ENCODE measurements around the gene QRFP. TPM values are rescaled to one million over a fixed set of nuclear protein-coding genes. Genes with fewer than 3 reads are reported as not detected.

The QRFP gene
- total RNA-seq, 2 donors from 2014 or later, result not detected

GRCh38 chr9:130923611-130924447, 27.2 kb upstream of the QRFP start:
- Mint-ChIP-seq H3K27ac (no peak overlapping the region), H3K9me3 (no peaks in the 10 kb centered on the region), H3K36me3 (no peaks in the 10 kb centered on the region)
- no peak for ATAC-seq
- DNase-seq (ENCODE audit: low spot score in 2 of 2), result no peak

- Mint-ChIP-seq H3K9me3 (no peaks in the 10 kb centered on the region), H3K27ac (no peak overlapping the region), H3K36me3 (no peaks in the 10 kb centered on the region)
- ATAC-seq, result no peak
- no peak for DNase-seq (ENCODE audit: low spot score in 2 of 2)
Measured at GRCh38 chr9:130922893-130923610, 26.4 kb upstream of the QRFP start.

DNA sequence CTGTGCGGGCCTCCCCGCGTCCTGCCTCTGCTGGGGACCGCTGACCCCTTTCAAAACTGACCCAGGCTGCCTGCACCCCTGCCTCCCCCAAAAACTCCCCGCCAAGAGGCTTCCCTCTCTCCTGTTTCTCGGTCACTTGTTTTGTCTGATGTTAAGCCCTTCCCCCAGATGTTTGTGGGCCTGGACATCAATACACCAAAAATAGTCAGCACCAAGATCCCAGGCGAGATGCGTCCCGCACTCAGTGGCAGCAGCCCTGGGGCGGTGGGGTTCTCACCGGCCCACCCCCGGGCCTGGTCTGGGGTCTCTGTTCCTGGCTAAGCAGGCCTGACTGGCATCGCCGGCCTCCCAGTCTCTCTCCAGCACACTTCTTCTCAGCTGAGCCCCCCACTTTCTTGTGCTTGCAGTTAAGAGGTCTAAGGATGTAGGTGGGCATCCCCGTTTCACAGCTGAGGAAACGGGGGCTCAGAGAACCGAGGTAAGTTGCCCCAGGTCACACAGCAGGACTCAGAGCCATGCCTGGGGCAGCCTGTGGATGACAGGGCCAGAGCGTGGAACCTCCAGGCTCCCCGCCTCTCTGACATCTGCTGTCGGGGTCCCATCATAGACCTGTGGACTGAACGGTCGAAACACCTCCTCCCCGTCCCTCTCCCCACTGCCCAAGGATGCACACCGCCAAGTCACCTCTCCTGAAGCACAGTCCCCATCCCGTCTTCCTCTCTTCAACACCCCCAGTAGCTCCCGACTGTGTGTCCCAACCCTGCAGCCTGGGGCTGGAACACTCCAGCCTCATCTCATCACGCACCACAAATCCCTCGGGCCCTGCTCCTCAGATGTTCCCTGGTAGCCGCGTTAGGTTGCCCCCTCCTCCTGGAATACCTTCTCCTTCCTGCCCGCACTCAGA, 25.6 kb upstream of the QRFP start:
- Mint-ChIP-seq H3K9me3 (no peaks in the 10 kb centered on the region), H3K27ac (no peak overlapping the region), H3K36me3 (no peaks in the 10 kb centered on the region)
- ATAC-seq (no peak), DNase-seq (ENCODE audit: low spot score in 2 of 2) (no peak)

GRCh38 chr9:130921300-130921988, 24.8 kb upstream of the QRFP start:
- ATAC-seq (no peak), DNase-seq (ENCODE audit: low spot score in 2 of 2) (no peak)
- H3K27ac Mint-ChIP-seq, result no peak overlapping the region

DNA sequence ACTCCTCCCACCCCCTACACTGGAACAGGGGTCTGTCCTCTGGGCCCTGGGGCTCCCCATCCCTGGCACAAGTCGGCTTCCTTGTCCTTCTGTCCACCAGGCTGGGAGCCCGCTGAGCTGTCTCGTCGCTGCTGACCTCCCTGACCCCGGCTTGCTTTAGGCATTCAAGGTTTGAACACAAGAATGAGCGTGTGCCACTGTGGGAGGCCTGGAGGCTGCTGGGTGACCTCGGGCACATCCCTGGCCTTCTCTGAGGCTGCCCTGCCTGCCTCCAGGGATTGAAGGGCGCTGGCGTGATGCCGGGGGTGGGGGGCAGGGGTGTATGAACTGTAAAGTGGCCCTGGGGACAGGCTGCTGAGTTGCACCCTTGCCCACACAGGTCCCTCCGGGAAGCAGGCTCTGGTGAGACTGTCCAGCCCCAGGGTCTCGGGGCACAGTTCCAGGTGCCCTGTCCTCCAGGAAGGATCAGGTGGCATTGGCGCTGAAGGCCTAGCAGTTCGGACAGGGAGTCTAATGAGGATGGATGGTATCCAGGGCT, 24.2 kb upstream of the QRFP start:
- Mint-ChIP-seq H3K36me3 (no peaks in the 10 kb centered on the region), H3K27ac (no peak overlapping the region)

More at GRCh38 chr9:130921300-130921988, 24.8 kb upstream of the QRFP start:
- Mint-ChIP-seq H3K9me3 (no peaks in the 10 kb centered on the region), H3K36me3 (no peaks in the 10 kb centered on the region)

GRCh38 chr9:130920233-130920632, 23.6 kb upstream of the QRFP start:
- Mint-ChIP-seq H3K27ac (no peak overlapping the region), H3K9me3 (no peaks in the 10 kb centered on the region), H3K36me3 (no peaks in the 10 kb centered on the region)
- DNase-seq (ENCODE audit: low spot score in 2 of 2) (no peak), ATAC-seq (no peak)

More for the DNA sequence above, 24.2 kb upstream of the QRFP start:
- no peaks in the 10 kb centered on the region for H3K9me3 Mint-ChIP-seq
- ATAC-seq (no peak), DNase-seq (ENCODE audit: low spot score in 2 of 2) (no peak)

- DNase-seq (ENCODE audit: low spot score in 2 of 2) (no peak), ATAC-seq (no peak)
- Mint-ChIP-seq H3K9me3 (no peaks in the 10 kb centered on the region), H3K36me3 (no peaks in the 10 kb centered on the region), H3K27ac (no peak overlapping the region)
Measured at GRCh38 chr9:130919559-130920145, 23.0 kb upstream of the QRFP start.

DNA sequence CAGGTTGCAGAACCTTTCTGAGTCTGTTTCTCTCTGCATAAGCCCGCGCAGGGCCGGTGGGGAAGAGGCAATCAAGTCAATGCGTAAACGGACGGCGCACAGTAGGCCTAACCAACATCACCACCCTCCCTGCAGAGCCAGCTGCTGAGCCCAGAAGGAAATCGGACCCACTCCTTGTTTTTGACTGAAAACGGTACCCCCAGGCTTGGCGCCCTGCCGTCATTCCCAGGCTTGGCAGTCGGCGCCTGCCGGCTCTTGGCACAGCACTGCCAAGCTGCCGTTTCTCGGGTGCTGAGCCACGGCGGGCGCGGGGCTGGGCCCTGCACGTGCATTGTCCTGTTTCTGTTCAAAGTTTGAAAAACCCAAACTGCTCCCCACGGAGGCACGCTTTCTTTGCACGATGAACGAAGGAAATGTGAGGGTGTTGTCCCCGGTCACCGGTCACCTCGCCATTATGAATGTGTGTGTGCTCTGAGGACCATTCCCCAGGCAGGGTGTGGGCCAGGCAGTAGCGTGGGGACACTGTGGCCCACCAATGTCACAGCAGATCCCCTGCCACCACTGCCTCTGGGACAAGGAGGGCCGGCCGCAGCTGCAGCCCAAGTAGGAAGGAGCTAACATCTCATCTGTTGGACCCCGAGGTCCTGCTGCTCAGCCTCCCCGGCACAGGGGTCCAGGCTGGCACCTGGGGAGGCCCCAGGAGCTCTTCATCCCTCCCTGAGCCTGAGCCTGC, 22.4 kb upstream of the QRFP start:
- H3K36me3 Mint-ChIP-seq, result no peaks in the 10 kb centered on the region
- no peak for ATAC-seq
- no peaks in the 10 kb centered on the region for H3K9me3 Mint-ChIP-seq
- DNase-seq (ENCODE audit: low spot score in 2 of 2), result no peak
- no peak overlapping the region for H3K27ac Mint-ChIP-seq

DNA sequence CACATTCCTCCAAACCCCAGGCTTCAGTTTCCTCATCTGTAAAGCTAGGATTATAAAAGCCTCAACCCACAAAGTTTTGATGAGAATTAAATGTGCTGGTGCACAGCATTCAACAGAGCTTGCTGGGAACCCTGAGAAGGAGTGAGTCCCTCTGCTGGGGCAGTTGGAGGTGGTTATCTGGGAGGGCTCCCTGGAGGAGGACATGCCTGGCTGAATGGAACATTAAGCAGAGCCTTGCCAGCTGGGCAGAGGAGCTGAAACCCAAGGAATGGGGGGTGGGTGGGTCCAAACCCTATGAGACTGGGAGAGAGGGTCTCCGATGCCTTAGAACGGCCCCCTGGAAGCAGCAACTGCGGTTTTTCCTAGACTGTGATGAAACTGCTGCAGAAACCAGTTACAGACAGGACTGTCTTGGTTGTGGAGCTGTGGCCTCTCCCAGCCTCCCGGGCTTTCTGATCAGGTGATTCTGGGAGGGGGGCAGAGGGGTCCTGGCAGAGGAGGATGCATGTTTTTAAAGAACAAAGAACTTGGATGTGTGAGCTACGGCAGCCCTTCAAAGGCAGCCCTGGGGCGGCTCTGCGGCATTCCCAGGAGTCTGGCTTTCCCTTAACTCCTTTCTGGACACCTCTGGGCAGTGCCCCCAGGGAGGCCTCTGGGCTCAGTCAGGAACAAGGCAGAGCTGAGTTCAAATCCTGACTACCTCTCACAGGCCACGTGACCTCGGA, 21.7 kb upstream of the QRFP start:
- Mint-ChIP-seq H3K36me3 (no peaks in the 10 kb centered on the region), H3K27ac (no peak overlapping the region), H3K9me3 (no peaks in the 10 kb centered on the region)
- ATAC-seq (no peak), DNase-seq (ENCODE audit: low spot score in 2 of 2) (no peak)

DNA sequence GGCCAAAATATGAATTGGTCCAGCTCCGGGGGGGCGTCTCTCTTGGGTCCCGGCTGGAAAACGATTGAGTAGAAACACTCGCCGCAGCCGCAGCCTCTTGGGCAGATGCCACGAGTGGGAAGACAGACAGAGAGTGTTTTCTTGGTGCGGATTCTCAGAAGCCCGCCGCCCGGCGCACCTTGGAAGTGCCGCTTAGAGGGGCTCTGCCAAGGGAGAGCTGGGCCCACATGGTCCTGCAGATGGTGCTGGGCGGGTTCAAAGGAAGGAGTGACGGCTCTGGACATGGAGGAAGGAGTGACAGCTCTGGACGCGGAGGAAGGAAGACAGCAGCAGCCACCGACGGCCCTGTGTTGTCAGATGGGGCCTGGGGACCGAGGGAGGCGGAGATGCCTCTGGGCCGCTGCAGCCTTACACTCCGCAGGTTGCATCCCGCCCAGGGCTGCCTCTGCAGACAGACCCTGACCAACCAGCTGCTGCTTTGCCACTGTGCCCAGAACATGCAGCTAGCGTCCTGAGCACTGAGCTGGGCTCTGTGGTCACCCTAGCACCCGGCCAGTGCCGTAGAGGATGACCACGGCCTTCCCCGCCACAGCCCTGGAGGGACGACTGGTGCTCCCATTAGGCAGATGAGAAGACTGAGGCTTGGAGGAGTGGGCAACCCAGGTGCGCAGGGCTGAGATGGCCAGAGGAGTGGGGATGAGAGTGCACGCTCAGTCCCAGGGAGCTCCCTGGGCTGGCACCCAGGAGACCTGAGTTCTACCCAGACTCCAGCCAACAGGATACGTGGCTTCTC, 20.8 kb upstream of the QRFP start:
- no peak for ATAC-seq
- DNase-seq (ENCODE audit: low spot score in 2 of 2), result no peak
- H3K36me3 Mint-ChIP-seq, result no peaks in the 10 kb centered on the region
- no peaks in the 10 kb centered on the region for H3K9me3 Mint-ChIP-seq
- H3K27ac Mint-ChIP-seq, result no peak overlapping the region

DNA sequence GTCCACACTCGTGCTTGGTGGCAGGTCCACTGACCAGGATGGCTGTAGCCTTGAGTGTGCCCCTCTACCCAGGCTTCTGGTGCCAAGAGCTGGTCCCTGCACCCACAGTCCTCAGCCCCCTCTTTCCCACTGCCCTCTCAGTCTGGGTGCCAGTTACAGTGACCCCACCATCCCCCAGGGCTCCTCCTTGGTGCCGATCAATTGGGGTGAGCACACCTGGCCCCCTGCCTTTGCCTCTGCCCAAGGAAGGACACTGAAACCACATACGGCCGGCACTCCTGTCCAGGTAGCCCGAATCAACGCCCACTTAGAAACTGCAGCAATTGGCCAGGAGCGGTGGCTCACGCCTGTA, 18.5 kb upstream of the QRFP start:
- Mint-ChIP-seq H3K9me3 (no peaks in the 10 kb centered on the region), H3K27ac (no peak overlapping the region), H3K36me3 (no peaks in the 10 kb centered on the region)
- no peak for DNase-seq (ENCODE audit: low spot score in 2 of 2)
- ATAC-seq, result no peak

DNA sequence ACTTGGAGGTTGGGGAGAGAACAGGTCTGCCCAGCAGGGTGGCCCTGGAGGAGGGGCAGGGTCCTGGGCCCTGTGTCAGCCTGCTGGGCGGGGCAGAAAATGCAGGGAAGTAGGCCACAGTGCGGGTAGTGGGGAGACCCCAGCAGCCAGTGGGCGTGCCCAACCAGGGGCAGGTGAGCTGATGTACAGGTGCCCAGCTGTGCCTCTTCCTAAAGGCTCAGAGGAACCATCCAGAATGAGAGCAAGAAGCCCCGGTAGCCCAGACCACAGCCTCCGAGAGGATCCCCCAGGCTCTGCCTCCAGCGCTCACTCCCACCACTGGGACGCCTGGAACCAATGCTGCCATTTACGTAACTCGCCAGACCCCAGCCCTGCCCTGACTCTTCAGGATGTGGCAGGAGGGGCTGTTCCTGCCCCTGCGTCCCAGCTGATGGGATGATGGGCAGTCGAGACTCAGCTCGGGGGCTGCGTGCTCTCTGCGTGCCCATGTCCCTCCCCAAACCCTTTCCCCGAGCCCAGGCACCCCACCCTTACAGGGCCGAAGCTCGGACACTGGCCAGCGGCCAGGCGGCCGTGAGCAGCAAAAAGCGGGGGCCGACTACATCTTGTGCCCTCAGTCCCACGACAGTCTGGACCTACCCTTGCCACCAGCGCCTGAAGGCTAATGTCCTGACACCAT, 17.9 kb upstream of the QRFP start:
- Mint-ChIP-seq H3K27ac (no peak overlapping the region), H3K9me3 (no peaks in the 10 kb centered on the region), H3K36me3 (no peaks in the 10 kb centered on the region)
- DNase-seq (ENCODE audit: low spot score in 2 of 2), result no peak
- ATAC-seq, result no peak

DNA sequence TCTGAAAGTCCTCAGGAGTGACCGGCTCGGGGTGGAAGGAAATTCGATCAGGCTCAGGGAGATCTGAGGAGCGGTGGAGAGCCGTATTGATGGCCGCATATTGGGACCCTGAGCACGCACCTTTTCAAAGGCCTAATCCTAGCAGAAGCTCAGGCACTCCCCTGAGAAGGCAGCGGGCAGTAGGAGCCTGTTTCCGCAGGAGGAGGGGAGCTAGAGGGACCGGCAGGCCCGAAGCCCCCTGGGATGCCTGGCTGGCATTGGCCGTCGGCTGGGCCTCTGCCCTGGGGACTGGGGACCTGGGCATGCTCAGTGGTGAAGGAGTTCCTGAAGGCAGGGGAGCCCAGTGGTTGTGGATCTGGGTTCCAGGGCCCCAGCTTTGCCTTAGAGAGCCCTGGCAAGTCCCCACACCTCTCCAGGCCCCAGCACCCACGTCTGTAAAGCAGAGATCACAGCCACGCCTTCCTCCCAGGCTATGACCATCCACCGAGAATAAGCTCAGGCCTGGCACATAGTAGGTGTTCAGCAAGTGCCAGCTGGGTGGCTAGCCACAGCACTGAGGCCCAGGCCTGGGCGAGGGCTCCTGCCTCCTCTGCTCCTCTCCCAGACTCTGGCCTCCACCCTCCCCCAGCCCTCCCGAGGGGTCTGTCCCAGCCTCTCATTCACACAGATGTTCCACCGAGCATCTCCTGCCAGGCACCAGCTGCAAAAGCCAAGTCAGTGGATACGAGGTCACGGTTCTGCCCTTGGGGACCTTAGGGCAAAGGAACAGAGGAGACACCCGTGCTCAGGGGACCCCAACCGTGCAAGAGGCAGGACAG, 17.2 kb upstream of the QRFP start:
- DNase-seq (ENCODE audit: low spot score in 2 of 2), result no peak
- H3K9me3 Mint-ChIP-seq, result no peaks in the 10 kb centered on the region
- no peak for ATAC-seq
- no peak overlapping the region for H3K27ac Mint-ChIP-seq
- no peaks in the 10 kb centered on the region for H3K36me3 Mint-ChIP-seq
